Esophagus squamous epithelium (tissue), 4 donors: ENCODE measurements around the gene COASY.

Source experiments
- POLR2A ChIP-seq, 4 donors: fragments of 450-650 bp; IDR thresholded peaks; one replicate each; pipeline ENCODE4 v1.6.1; 2017; ENCODE audit warnings: antibody characterized with exemption in 4 of 4, mild to moderate bottlenecking in 4 of 4, moderate library complexity in 3 of 4
- TF ChIP-seq, protein P1 (sequence below), 6 experiments: fragments of 450-650 bp in 4 of 6; fragments of 200-600 bp in 2 of 6; sonication (generic) in 2 of 6; IDR thresholded peaks; one replicate each; pipeline ENCODE4 v1.5.1; 2016 to 2019; ENCODE audit warnings: antibody characterized with exemption in 6 of 6, mild to moderate bottlenecking in 4 of 6, moderate library complexity in 4 of 6

DNA sequence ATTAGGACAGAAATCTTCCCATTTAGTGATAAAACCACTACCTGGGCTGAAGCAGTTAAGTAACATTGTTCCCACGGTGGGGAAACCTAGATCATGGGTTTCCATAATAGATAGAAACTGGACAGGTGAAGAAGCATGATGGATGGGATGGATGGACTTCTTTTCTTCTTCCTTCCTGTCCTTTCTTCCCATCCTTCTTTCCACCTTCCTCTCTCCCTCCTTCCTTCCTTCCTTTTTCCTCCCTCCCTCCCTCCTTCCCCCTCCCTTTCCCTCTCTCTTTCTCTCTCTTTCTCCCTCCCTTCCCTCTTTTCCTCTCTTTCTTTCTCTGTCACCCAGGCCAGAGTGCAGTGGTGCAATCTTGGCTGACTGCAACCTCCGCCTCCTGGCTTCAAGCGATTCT is 12.5 kb downstream of the COASY start:
- TF ChIP-seq, protein P1, sequence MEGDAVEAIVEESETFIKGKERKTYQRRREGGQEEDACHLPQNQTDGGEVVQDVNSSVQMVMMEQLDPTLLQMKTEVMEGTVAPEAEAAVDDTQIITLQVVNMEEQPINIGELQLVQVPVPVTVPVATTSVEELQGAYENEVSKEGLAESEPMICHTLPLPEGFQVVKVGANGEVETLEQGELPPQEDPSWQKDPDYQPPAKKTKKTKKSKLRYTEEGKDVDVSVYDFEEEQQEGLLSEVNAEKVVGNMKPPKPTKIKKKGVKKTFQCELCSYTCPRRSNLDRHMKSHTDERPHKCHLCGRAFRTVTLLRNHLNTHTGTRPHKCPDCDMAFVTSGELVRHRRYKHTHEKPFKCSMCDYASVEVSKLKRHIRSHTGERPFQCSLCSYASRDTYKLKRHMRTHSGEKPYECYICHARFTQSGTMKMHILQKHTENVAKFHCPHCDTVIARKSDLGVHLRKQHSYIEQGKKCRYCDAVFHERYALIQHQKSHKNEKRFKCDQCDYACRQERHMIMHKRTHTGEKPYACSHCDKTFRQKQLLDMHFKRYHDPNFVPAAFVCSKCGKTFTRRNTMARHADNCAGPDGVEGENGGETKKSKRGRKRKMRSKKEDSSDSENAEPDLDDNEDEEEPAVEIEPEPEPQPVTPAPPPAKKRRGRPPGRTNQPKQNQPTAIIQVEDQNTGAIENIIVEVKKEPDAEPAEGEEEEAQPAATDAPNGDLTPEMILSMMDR (IDR thresholded peaks at IDR 0.05), result no peak
- TF ChIP-seq POLR2A (IDR thresholded peaks at IDR 0.05), result no peak
